Mesothelial cell of epicardium (in vitro differentiated cells): Measurements from ENCODE around the gene DUS1L. TPM values are rescaled to one million over a fixed set of nuclear protein-coding genes. Genes with fewer than 3 reads are reported as not detected.

ENCODE experiments used
- DNase-seq, 2 experiments: peaks; one replicate each; pipeline ENCODE4 v3.0.0; 2021; ENCODE audit warnings: low spot score in 2 of 2; ENCODE audit not compliant: unreplicated experiment in 2 of 2
- H3K27ac Mint-ChIP-seq: 2 replicates; pipeline ENCODE4 v1.8.0; 2021; ENCODE audit warnings: mixed read lengths
- H3K27me3 Mint-ChIP-seq: 2 replicates; pipeline ENCODE4 v1.8.0; 2021; ENCODE audit warnings: low read depth, mixed read lengths
- H3K36me3 Mint-ChIP-seq: 2 replicates; pipeline ENCODE4 v1.8.0; 2021; ENCODE audit warnings: mixed read lengths
- H3K4me1 Mint-ChIP-seq: 2 replicates; pipeline ENCODE4 v1.8.0; 2021; ENCODE audit warnings: mixed read lengths
- H3K4me3 Mint-ChIP-seq: 2 replicates; pipeline ENCODE4 v1.8.0; 2021; ENCODE audit warnings: mild to moderate bottlenecking, moderate library complexity, mixed read lengths
- H3K9me3 Mint-ChIP-seq: 2 replicates; pipeline ENCODE4 v1.8.0; 2021; ENCODE audit warnings: mixed read lengths
- CTCF ChIP-seq: fragments of 200-600 bp; sonication (generic); IDR thresholded peaks from one replicate; pipeline ENCODE4 v1.5.0; 2021; ENCODE audit warnings: antibody characterized with exemption; ENCODE audit not compliant: unreplicated experiment
- total RNA-seq: library from RNA; stranded (reverse); gene quantifications from 3 replicates; pipeline ENCODE4 v1.2.1, GENCODE V29; 2021

DUS1L gene
- total RNA-seq, 1 donor from 2014 or later, result 94.9 TPM

GRCh38 chr17:82014971-82015310, 50.7 kb downstream of the DUS1L start:
- no peak overlapping the region for H3K4me3 Mint-ChIP-seq
- peaks cover 11% of the 10 kb centered on the region for H3K4me1 Mint-ChIP-seq
- H3K27ac Mint-ChIP-seq, result no peak overlapping the region
- no peaks in the 10 kb centered on the region for H3K27me3 Mint-ChIP-seq
- DNase-seq, result no peak
- no peak for TF ChIP-seq CTCF
- no peaks in the 10 kb centered on the region for H3K36me3 Mint-ChIP-seq
- no peaks in the 10 kb centered on the region for H3K9me3 Mint-ChIP-seq

GRCh38 chr17:82014432-82014831, 51.2 kb downstream of the DUS1L start:
- Mint-ChIP-seq H3K9me3 (no peaks in the 10 kb centered on the region), H3K27me3 (no peaks in the 10 kb centered on the region), H3K4me1 (peaks cover 11% of the 10 kb centered on the region), H3K27ac (no peak overlapping the region), H3K4me3 (no peak overlapping the region), H3K36me3 (no peaks in the 10 kb centered on the region)
- no peak for TF ChIP-seq CTCF
- no peak for DNase-seq

GRCh38 chr17:82013772-82014321, 51.8 kb downstream of the DUS1L start:
- DNase-seq, result no peak
- no peaks in the 10 kb centered on the region for H3K9me3 Mint-ChIP-seq
- H3K36me3 Mint-ChIP-seq, result no peaks in the 10 kb centered on the region
- H3K27me3 Mint-ChIP-seq, result no peaks in the 10 kb centered on the region
- no peak overlapping the region for H3K27ac Mint-ChIP-seq
- peaks cover 9% of the 10 kb centered on the region for H3K4me1 Mint-ChIP-seq
- TF ChIP-seq CTCF, result no peak
- no peak overlapping the region for H3K4me3 Mint-ChIP-seq

GRCh38 chr17:82013341-82013740, 52.3 kb downstream of the DUS1L start:
- Mint-ChIP-seq H3K9me3 (no peaks in the 10 kb centered on the region), H3K36me3 (no peaks in the 10 kb centered on the region), H3K27ac (no peak overlapping the region), H3K4me3 (no peak overlapping the region), H3K27me3 (no peaks in the 10 kb centered on the region), H3K4me1 (peaks cover 4% of the 10 kb centered on the region)
- no peak for DNase-seq
- no peak for TF ChIP-seq CTCF

GRCh38 chr17:82012640-82013295, 52.8 kb downstream of the DUS1L start:
- H3K27me3 Mint-ChIP-seq, result no peaks in the 10 kb centered on the region
- H3K9me3 Mint-ChIP-seq, result no peaks in the 10 kb centered on the region
- TF ChIP-seq CTCF, result no peak
- no peak for DNase-seq
- no peak overlapping the region for H3K4me3 Mint-ChIP-seq
- no peaks in the 10 kb centered on the region for H3K36me3 Mint-ChIP-seq
- no peak overlapping the region for H3K27ac Mint-ChIP-seq
- H3K4me1 Mint-ChIP-seq, result peaks cover 4% of the 10 kb centered on the region
